Activated CD4-positive, alpha-beta T cell treated with anti-CD3 and anti-CD28 coated beads, Interleukin-2, amount 10 ng/mL, durations not matched to agents 24 days and 14 days (primary cell): ENCODE data around the gene TMEM255A. TPM values are rescaled to one million over a fixed set of nuclear protein-coding genes. Genes with fewer than 3 reads are reported as not detected.

Experiments used
- DNase-seq: peaks from one replicate; pipeline ENCODE4 v3.0.0; 2022
- H3K27ac Mint-ChIP-seq: one replicate; pipeline ENCODE4 v1.8.0; 2022; ENCODE audit warnings: mild to moderate bottlenecking, mixed read lengths
- H3K27me3 Mint-ChIP-seq: one replicate; pipeline ENCODE4 v1.8.0; 2022; ENCODE audit warnings: mixed read lengths
- H3K36me3 Mint-ChIP-seq: one replicate; pipeline ENCODE4 v1.8.0; 2022; ENCODE audit warnings: low read depth, mild to moderate bottlenecking, mixed read lengths
- H3K4me1 Mint-ChIP-seq: one replicate; pipeline ENCODE4 v1.8.0; 2021; ENCODE audit warnings: mixed read lengths
- H3K4me3 Mint-ChIP-seq: one replicate; pipeline ENCODE4 v1.8.0; 2022; ENCODE audit warnings: mild to moderate bottlenecking, moderate library complexity, mixed read lengths
- H3K9me3 Mint-ChIP-seq: one replicate; pipeline ENCODE4 v1.8.0; 2021; ENCODE audit warnings: mixed read lengths
- intact Hi-C: fragments of 100-400 bp; cut with micrococcal nuclease; formaldehyde crosslinking; loops from one replicate; pipeline ENCODE4 v1.15.1; 2023
- total RNA-seq: library from RNA; stranded (reverse); gene quantifications from 2 replicates; pipeline ENCODE4 v1.2.3, GENCODE V29; 2022

TMEM255A gene
- total RNA-seq, 1 donor from 2014 or later, result not detected

DNA sequence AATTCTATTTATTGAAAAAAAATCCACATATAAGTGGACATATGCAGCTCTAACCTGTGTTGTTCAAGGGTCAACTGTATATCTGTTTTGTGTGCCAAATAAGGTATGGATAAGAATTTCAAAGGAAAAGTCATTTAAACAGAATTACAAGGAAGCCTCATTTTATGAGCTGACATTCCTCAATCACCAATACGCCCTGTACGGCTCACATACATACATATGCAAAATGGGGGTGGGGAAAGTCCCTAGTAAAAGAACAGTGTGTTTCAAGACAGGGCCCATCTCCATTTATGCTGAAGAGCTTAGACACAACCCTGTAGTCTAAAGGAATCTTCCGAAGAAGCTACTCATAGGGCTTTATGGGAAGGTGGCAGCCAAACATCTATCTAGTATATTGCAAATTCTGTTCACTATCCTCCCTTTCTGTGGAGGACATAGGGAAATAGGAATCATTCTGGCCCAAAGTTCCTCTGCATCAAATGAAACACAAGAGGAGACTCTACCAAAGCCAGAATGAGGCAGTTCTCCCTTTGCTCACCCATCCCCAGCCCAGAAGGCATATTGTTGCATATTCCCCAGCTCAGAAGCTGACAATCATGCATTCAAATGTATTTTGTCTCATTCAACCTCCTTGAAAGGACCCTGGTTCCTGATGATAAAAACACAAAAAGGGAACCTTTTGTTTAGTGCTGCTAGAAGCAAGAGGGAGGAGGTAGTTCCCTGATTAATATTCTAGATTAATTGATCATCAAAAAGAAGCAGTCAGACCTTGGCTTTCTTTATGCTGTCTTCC, 74.4 kb downstream of the TMEM255A start:
- Mint-ChIP-seq H3K4me1 (no peaks in the 10 kb centered on the region), H3K27me3 (no peaks in the 10 kb centered on the region), H3K4me3 (no peak overlapping the region), H3K36me3 (no peaks in the 10 kb centered on the region), H3K9me3 (no peaks in the 10 kb centered on the region), H3K27ac (no peak overlapping the region)
- intact Hi-C loops, result no loop called here
- no peak for DNase-seq

DNA sequence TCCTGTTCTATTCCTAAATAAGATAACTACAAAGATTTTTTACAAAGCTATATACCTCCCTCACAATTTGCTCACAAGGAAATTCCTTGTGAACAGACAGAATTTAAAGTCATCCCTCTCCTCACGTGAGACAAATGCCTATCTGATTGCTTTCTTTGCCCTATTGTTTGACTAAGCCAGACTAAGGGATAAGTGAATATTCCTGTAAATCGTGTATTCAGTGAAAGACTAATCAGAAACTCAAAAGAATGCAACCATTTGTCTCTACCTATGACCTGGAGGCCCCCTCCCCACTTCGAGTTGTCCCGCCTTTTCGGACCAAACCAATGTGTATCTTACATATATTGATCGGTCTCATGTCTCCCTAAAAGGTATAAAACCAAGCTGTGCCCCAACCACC, 76.0 kb downstream of the TMEM255A start:
- no peaks in the 10 kb centered on the region for H3K27me3 Mint-ChIP-seq
- intact Hi-C loops, result no loop called here

DNA sequence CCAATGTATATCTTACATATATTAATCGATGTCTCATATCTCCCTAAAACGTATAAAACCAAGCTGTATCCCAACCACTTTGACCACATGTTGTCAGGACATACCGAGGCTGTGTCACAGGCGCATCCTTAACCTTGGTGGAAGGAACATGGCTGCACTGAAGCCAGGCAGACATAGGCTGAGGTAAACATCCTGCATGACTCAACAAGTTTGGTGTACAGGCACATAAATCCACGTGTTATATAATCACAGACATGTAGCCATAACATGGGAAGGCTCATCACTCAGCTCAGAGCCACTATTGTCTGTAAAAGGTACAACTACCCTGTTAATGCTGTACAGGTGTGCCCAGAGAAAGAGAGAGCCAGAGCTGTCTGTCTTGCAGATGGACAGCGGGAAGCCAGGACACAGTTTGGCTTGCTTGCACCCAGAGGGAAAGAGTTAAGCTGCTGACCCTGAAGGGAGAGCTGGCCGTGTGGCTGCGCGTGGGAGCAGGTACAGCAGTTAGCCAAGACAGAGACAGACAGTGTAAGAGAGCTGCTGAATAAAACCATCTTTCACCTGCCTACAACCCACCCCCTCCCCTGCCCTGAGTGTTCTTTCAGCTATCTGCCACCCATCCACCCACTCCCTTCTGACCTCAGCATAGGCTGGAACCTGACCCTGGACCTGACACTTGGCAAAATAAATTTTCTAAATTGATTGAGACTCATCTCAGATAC, 82.9 kb downstream of the TMEM255A start:
- H3K27ac Mint-ChIP-seq, result no peak overlapping the region
- no peak overlapping the region for H3K4me3 Mint-ChIP-seq
- intact Hi-C loops, result no loop called here
- H3K4me1 Mint-ChIP-seq, result no peaks in the 10 kb centered on the region
- no peaks in the 10 kb centered on the region for H3K27me3 Mint-ChIP-seq
- no peaks in the 10 kb centered on the region for H3K9me3 Mint-ChIP-seq
- no peak for DNase-seq
- H3K36me3 Mint-ChIP-seq, result no peaks in the 10 kb centered on the region

More for the DNA sequence above, 76.0 kb downstream of the TMEM255A start:
- no peak overlapping the region for H3K27ac Mint-ChIP-seq
- H3K9me3 Mint-ChIP-seq, result no peaks in the 10 kb centered on the region
- no peak overlapping the region for H3K4me3 Mint-ChIP-seq
- no peak for DNase-seq
- no peaks in the 10 kb centered on the region for H3K4me1 Mint-ChIP-seq
- no peaks in the 10 kb centered on the region for H3K36me3 Mint-ChIP-seq

DNA sequence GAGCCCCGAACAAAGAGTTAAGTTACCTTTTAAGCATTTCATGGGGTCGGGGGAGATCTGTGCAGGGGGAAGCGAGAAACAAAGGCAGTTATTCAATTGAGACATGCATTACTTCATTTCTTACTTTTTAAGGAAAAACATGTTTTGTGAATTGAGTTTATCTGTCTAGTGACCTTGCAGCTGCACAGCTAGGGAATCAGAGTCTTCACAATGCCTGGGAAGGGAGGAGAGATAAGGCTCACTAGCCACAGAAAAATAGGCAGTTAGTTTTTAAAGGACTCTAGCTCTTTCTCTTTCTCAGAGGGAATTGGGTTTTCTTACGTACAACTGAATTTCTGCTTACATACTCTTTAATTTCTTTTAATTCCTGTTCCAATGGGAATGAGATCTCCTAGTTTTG, 86.9 kb downstream of the TMEM255A start:
- Mint-ChIP-seq H3K9me3 (no peaks in the 10 kb centered on the region), H3K4me1 (no peaks in the 10 kb centered on the region), H3K27ac (no peak overlapping the region), H3K36me3 (no peaks in the 10 kb centered on the region), H3K4me3 (no peak overlapping the region), H3K27me3 (no peaks in the 10 kb centered on the region)
- intact Hi-C loops, result no loop called here
- DNase-seq, result no peak

DNA sequence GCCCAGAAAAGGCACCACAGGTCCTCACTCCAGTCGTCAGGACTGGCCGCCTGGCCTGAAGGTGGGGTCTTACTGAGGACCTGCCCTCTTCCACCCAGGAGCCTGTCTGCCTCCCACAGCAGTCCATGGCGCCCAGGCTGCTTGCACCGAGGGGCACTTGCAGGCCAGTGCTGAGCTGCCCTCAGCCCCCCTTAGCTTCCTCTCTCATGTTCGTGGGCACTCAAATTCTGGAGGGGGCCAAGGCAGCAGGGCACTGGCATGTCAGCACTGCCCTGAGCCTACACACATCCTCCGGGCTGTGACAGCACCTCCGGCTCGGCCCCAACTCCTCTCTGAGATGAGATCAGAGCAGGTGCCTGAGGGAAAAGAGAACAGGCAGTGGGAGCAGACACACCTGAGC, 87.9 kb downstream of the TMEM255A start:
- Mint-ChIP-seq H3K27ac (no peak overlapping the region), H3K36me3 (no peaks in the 10 kb centered on the region), H3K9me3 (no peaks in the 10 kb centered on the region), H3K27me3 (no peaks in the 10 kb centered on the region), H3K4me1 (no peaks in the 10 kb centered on the region), H3K4me3 (no peak overlapping the region)
- intact Hi-C loops, result no loop called here
- no peak for DNase-seq

DNA sequence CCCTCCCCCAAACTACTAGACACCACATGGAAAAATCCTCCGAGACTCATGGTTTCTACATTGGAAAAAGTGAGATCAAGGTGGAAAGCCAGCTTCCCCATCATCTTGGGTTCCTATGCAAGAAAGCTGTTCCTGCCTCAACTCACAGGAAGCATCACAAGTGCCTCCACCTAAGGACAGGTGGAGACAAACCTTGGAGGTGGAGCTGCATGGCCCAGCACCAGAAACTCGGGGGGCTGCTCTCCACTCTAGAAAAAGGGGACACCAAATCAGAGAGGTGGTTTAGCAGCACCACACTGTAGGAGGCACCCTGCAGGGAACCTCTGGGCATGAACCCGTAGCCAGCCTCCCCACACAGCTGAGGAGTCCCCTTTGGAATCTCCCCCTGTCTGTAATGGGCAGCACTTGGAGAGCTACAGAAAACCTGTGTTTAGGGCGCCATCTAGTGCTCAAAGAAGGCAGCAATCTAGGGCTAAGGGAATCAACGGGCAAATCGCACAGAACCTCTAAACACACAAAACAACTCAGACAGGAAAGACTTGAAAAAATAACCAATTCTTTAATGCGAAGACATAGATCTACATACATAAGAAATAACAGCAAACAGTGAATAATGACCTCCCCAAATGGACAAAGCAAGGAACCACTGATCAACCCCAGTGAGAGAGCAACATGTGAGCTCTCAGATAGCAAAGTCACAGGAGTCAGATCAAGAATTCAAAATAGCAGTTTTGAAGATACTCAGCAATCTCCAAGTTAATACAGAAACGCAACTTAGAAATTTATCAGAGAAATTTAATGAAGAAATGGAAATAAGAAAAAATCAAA, 97.6 kb downstream of the TMEM255A start:
- intact Hi-C loops, result no loop called here
- peaks cover 5% of the 10 kb centered on the region for H3K4me1 Mint-ChIP-seq
- no peaks in the 10 kb centered on the region for H3K9me3 Mint-ChIP-seq
- H3K36me3 Mint-ChIP-seq, result no peaks in the 10 kb centered on the region
- H3K27me3 Mint-ChIP-seq, result peaks cover 8% of the 10 kb centered on the region
- peak; percentile 84 for DNase-seq
- H3K4me3 Mint-ChIP-seq, result no peak overlapping the region
- H3K27ac Mint-ChIP-seq, result no peak overlapping the region

Other genes starting within 250 kb of the TMEM255A start
- gene RHOXF2B, start 233.8 kb downstream of the TMEM255A start, total RNA-seq, result not detected in 2 replicates
- not detected in 2 replicates for gene RHOXF1, start 195.5 kb downstream of the TMEM255A start, total RNA-seq
- gene RHOXF2, start 152.8 kb downstream of the TMEM255A start, total RNA-seq, result not detected in 2 replicates
- 14.4 and 14.6 TPM in 2 replicates for gene ZBTB33, start 60.6 kb downstream of the TMEM255A start, total RNA-seq
- not detected in 2 replicates for gene ATP1B4, start 50.6 kb upstream of the TMEM255A start, total RNA-seq
- 42.6 and 44.3 TPM in 2 replicates for gene LAMP2, start 157.8 kb upstream of the TMEM255A start, total RNA-seq
- 30.4 and 30.5 TPM in 2 replicates for gene CUL4B, start 249.5 kb upstream of the TMEM255A start, total RNA-seq